SK-N-SH (cell line): ENCODE measurements around the gene FGD1.

Source experiments
- CTCF ChIP-seq: fragments of 200-600 bp; sonication (generic); IDR thresholded peaks from 2 replicates; pipeline ENCODE4 v1.6.1; 2017; ENCODE audit warnings: antibody characterized with exemption, mild to moderate bottlenecking, moderate library complexity
- EZH2phosphoT487 ChIP-seq: fragments of 200-600 bp; sonication (generic); IDR thresholded peaks from 2 replicates; pipeline ENCODE4 v1.6.1; 2017; ENCODE audit warnings: low read depth, mixed run types, mild to moderate bottlenecking, antibody characterized with exemption, moderate library complexity, borderline replicate concordance
- POLR2AphosphoS5 ChIP-seq: IDR thresholded peaks from 2 replicates; pipeline ENCODE4 v1.6.1; 2012; ENCODE audit warnings: low read depth, low read length
- REST ChIP-seq: IDR thresholded peaks from 2 replicates; pipeline ENCODE4 v1.6.1; 2012; ENCODE audit warnings: mild to moderate bottlenecking, low read depth, low read length, moderate library complexity
- YY1 ChIP-seq: IDR thresholded peaks from 2 replicates; pipeline ENCODE4 v1.4.0; 2012; ENCODE audit warnings: low read depth, mild to moderate bottlenecking

GRCh38 chrX:54496517-54496852 lies 451 bp upstream of the FGD1 start:
- TF ChIP-seq CTCF (no peak), EZH2phosphoT487 (no peak), REST (no peak), YY1 (no peak), POLR2AphosphoS5 (no peak)
